Chondrocyte (in vitro differentiated cells): ENCODE measurements around the gene MAPK7. TPM values are rescaled to one million over a fixed set of nuclear protein-coding genes. Genes with fewer than 3 reads are reported as not detected.

Experiments
- DNase-seq: peaks from one replicate; pipeline ENCODE4 v3.0.0; 2021; ENCODE audit warnings: mixed read lengths, low spot score
- H3K27ac Mint-ChIP-seq: one replicate; pipeline ENCODE4 v1.8.0; 2021; ENCODE audit warnings: mild to moderate bottlenecking, moderate library complexity, mixed read lengths; ENCODE audit not compliant: unreplicated experiment
- H3K27me3 Mint-ChIP-seq: 2 replicates; pipeline ENCODE4 v1.8.0; 2021; ENCODE audit warnings: low read depth, mixed read lengths
- H3K36me3 Mint-ChIP-seq: 2 replicates; pipeline ENCODE4 v1.8.0; 2021; ENCODE audit warnings: low read depth, mixed read lengths
- H3K4me1 Mint-ChIP-seq: 2 replicates; pipeline ENCODE4 v1.8.0; 2021; ENCODE audit warnings: low read depth, mild to moderate bottlenecking, mixed read lengths
- H3K4me3 Mint-ChIP-seq: one replicate; pipeline ENCODE4 v1.8.0; 2021; ENCODE audit warnings: mild to moderate bottlenecking, moderate library complexity, mixed read lengths; ENCODE audit not compliant: unreplicated experiment
- H3K9me3 Mint-ChIP-seq: 2 replicates; pipeline ENCODE4 v1.8.0; 2021; ENCODE audit warnings: low read depth, mixed read lengths
- CTCF ChIP-seq: fragments of 200-600 bp; sonication (generic); IDR thresholded peaks from 2 replicates; pipeline ENCODE4 v1.5.0; 2021; ENCODE audit warnings: antibody characterized with exemption, mild to moderate bottlenecking, moderate library complexity
- total RNA-seq: library from RNA; stranded (reverse); gene quantifications from 3 replicates; pipeline ENCODE4 v1.2.1, GENCODE V29; 2021

Gene MAPK7
- total RNA-seq, 1 donor from 2014 or later = 52.3 TPM

GRCh38 chr17:19343671-19344151 lies 34.6 kb upstream of the MAPK7 start:
- peaks cover 50% of the 10 kb centered on the region for H3K4me1 Mint-ChIP-seq
- peak; percentile 18 for TF ChIP-seq CTCF

GRCh38 chr17:19344311-19345066 lies 33.8 kb upstream of the MAPK7 start:
- peak; percentile 87 for DNase-seq
- H3K36me3 Mint-ChIP-seq = no peaks in the 10 kb centered on the region
- peaks cover 46% of the 10 kb centered on the region for H3K4me1 Mint-ChIP-seq
- H3K4me3 Mint-ChIP-seq = no peak overlapping the region
- no peak overlapping the region for H3K27ac Mint-ChIP-seq
- H3K9me3 Mint-ChIP-seq = no peaks in the 10 kb centered on the region
- peak; percentile 3 for TF ChIP-seq CTCF
- H3K27me3 Mint-ChIP-seq = no peaks in the 10 kb centered on the region

More at GRCh38 chr17:19343671-19344151, 34.6 kb upstream of the MAPK7 start:
- Mint-ChIP-seq H3K27ac (no peak overlapping the region), H3K4me3 (no peak overlapping the region), H3K36me3 (no peaks in the 10 kb centered on the region), H3K9me3 (no peaks in the 10 kb centered on the region), H3K27me3 (no peaks in the 10 kb centered on the region)
- peak; percentile 82 for DNase-seq

- Mint-ChIP-seq H3K27ac (no peak overlapping the region), H3K4me1 (peaks cover 46% of the 10 kb centered on the region), H3K27me3 (no peaks in the 10 kb centered on the region), H3K9me3 (no peaks in the 10 kb centered on the region), H3K36me3 (no peaks in the 10 kb centered on the region), H3K4me3 (no peak overlapping the region)
- DNase-seq = no peak
- TF ChIP-seq CTCF = no peak
These were observed 33.2 kb upstream of the MAPK7 start for GRCh38 chr17:19345067-19345460.

GRCh38 chr17:19345486-19346350 lies 32.6 kb upstream of the MAPK7 start:
- H3K27me3 Mint-ChIP-seq = no peaks in the 10 kb centered on the region
- no peaks in the 10 kb centered on the region for H3K9me3 Mint-ChIP-seq
- H3K36me3 Mint-ChIP-seq = no peaks in the 10 kb centered on the region
- H3K27ac Mint-ChIP-seq = no peak overlapping the region
- no peak overlapping the region for H3K4me3 Mint-ChIP-seq
- peak; percentile 47 for DNase-seq
- peaks cover 45% of the 10 kb centered on the region for H3K4me1 Mint-ChIP-seq
- no peak for TF ChIP-seq CTCF
